HG03469 (cell line): ENCODE data around the gene HSPA12B.

Experiments
- ATAC-seq: cut with Tn5 transposase; IDR thresholded peaks from one replicate; pipeline ENCODE4 v1.9.1; 2021; ENCODE audit warnings: mild to moderate bottlenecking, moderate library complexity, moderate number of reproducible peaks; ENCODE audit not compliant: unreplicated experiment

The HSPA12B gene

DNA sequence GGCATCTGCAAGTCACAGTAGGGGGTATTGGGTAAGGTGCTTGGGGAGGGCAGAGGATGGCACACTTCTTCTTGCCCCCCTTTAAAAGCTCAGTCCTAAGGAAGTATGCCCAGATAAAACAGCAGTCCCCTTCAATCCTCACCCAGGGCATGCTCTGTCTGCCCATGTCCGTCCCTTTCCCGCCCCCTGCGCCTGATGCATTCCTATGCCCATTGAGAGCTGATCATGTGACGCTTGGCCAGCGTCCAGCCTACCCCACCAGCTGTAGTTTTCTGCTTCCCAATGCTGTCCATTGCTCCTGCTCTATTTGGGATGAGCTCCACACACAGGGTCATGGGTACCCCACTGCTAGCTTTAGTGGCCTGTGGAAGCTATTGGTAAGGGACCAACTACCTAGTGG, 28.4 kb upstream of the HSPA12B start:
- ATAC-seq: no peak

DNA sequence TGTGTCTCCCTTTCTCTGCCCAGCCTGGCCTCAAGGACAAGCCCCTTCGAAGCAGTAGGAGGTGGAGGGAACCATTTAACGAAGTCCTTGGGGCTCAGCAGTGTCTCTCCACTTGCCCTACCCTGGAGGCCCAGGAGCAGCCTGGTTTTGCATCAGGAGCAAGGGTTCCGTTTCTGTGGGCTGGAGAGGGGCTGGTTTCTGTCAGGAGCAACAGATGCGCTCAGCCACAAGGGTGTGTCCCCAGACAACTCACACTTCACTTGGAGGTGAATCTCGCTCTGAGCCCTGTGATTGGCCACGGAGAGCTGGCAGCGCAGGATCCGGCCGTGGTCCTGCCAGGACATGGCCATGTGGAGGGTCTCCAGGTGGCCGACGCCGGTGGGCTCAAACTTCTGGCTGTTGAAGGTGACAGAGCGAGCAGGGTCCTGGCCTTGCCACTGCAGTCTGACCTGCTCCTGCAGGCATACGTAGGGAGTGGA, 27.0 kb upstream of the HSPA12B start:
- ATAC-seq: no peak

DNA sequence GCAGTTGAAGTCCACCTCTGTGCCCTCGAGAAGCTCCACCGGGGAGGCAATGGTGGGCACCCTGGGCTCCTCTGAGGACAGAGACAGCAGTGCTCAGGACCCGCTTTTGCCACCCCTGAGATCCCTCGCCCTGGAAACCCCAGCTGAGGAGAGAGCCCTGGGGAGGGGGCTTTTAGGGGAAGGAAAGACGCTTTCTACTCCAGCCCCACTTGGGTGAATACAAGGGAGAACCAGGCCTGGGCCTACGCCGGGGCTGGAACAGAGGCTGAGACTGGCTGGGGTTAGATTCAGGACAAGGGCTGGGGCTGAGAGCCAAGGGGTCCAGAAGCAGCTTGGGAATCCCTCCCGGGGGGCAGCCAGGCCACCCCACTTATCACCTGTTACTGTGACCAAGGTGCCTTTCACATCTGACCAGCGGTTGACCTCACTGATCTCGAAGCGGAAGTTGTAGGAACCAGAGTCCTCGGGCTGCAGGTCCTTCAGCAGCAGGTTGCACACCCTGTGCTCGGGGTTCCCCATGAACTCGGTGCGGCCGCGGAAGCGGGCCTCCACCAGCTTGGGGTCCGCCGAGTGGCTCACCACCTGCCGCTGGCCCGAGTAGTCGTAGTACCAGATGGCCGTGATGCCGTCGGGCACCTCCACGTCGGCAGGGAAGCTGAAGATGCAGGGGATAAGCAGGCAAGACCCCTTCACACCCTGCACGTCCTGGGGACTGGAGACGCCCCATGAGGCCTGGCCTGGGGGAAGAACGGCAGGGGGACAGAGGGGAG, 26.3 kb upstream of the HSPA12B start:
- no peak for ATAC-seq

DNA sequence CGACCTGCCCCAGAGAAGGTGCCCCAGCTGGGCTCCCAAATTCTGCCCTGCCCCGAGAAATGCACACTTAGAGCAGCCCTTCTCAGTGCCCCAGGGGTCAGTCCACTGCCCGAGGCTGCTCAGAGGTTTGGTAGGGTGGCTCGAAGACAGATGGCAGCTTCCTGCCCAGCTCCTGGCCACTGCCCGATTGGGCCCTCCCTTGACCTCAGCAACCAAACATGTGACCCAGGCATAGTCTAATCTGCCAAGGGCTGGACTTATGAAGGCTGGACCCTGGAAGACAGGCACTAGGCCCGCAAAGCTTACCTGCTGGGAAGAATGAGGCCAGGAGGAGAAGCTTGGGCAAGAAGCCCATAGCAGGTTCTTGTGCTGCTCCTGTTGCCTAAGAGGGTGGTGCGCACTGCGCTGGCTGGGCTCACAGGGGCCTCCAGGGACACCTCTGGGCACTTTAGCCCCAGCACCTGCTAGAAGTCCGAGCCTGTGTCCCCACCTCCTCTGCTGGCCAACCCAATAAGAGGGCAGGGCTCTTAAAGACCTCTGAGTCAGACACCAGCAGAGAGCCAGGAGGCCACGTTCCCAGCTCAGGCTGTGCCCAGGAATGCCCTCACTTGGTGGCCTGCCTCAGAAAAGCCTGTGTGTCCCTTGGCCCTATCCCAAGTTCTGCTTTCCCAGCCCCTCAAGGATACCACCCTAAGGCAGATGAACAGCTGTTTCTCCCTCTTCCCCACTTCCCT, 25.5 kb upstream of the HSPA12B start:
- ATAC-seq: no peak

DNA sequence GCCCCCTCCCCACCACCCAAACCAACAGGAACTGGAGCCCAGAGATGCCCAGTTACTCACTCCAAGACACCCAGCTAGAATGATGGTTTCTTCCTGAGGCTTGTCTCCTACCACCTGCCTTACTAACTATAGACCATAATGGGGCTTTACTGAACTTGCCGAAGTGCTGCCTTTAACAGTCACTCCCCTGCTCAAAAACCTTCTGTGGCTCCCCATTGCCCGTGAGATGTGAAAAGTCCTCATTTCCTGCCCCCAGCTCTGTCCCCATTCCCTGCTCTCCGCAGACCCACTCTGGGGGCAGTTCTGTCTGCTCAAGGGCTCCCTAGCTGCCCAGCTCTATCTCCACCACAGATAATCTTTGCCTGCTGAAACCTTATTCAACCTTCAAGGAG, 25.0 kb upstream of the HSPA12B start:
- ATAC-seq: no peak

DNA sequence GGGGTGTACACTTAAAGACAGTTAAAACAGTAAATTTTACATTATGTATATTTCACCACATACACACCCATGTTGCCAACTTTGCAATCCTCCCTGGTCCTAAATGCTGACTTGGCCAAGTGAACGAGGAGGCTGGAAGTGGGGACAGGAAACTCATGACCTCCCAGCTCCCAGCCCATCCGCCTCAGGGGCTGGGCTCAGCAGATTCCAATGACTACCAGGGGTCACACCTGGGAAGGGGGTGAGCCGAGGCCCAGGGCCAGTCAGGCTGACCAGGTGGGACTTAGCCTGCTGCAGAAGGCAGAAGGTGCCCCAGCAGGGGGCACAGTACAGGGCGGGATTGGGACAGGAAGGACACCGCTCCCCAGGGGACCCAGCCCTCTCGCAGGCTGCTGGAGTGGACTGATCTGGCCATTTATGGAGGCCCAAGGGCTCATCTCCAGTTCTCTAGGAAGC, 22.4 kb upstream of the HSPA12B start:
- no peak for ATAC-seq

DNA sequence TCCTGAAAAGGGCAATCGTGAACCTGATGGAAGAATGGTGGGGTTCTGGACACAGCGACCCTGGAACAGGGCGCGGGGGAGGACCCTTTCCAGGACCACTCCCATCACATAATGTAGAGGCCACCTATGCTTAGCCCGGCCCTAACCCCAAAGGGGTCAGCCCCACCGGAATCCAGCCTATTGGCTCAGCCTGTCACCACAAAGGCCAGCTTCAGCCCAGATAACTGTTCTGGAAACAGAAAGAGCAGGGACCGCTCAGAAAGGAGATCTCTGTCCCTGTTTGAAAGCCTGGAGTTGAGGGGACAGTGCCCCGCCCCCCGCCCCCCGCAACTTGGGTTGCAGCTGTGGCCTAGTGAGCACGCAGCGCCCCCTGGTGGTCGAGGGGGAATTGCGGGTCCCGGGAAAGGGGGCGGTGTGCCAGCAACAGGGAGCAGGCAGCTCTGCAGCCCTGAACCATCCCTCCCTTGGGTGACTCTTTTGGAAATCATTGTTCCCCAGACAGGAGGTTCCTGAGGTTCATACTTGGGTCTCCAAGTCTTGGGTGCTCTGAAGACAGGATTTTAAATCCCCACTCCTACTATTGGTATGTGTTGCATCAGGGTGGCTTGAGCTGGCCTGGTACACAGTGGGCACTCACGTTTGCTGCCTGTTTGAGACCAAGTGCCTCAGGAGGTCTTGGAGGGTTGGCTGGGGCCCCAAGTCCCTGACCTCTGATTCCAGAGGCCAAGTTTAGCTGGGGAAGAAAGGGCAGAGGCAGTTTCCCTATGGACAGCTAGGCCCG, 21.6 kb upstream of the HSPA12B start:
- no peak for ATAC-seq

DNA sequence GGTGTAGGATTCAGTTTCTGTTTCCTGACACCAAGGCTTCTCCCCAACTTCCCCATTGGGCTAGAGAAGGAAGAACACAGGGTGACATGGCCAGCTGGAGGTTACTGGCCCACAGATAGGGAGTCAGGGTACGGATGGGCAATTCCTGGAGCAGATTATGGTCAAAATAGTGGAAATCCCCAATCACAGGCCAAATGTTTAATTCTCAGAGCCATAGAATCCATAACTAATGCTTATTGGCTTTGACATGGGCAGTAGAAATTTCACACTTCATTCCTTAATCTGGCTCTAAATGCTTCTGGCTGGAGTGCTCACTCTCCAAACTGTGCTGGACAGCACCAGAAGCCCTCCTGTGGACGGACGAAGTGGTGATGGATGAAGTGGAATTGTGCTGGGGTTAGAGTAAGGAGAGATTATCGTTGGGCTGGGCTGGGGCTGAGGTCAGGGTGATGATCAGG, 21.0 kb upstream of the HSPA12B start:
- no peak for ATAC-seq

DNA sequence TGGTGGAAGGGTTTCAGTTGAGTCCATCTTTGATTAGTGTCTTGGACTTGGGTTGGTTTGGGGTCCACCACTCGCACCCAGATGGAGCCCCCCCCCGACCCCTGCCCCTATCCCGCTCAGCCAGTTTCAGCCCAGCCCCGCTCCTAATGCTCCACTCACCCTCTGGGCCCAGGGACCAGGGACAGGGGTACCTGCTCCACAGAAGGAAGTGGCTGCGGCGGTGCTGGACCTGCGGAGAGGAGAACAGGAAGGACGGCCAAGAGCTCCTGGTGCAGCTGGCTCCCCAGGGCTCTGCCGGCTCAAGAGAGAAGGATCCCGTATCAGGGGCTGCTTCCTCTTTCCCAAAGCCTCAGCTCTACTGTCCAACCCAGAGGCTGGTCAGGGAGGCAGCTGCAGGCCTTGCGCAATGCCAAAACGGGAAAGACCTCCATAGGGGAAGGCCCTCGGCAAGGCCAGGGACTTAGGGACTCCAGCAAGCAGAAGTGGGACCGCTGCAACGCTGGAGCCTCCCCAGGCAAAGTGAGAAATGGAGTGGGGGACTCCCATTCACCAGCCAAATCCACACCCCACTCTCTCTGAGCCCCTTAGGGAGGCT, 20.1 kb upstream of the HSPA12B start, which contains the start of gene SIGLEC1:
Gene SIGLEC1, minus strand, starts transcription at position 322 of the 595 bp plus-strand sequence. CDS start 5,472 bp downstream, outside the sequence.
- no peak for ATAC-seq

DNA sequence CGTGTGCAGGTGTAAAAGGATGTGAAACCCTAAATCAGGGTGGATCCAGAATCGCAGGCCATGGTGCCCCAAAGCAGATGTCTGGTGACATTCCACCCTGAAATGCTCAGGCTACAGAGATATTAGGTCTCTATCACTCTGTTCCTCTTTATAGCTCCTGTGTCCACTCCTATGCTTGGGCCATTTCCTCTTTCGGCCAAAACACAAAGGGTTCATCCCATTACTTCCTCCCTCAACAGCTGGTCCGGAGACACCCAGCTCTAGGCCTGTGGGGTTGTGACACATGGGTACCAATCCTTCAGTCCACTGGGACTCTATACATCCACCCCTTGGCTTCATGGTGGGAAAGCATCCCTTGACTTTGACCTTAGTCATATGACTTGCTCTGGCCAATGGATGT, 18.4 kb upstream of the HSPA12B start:
- ATAC-seq: no peak

DNA sequence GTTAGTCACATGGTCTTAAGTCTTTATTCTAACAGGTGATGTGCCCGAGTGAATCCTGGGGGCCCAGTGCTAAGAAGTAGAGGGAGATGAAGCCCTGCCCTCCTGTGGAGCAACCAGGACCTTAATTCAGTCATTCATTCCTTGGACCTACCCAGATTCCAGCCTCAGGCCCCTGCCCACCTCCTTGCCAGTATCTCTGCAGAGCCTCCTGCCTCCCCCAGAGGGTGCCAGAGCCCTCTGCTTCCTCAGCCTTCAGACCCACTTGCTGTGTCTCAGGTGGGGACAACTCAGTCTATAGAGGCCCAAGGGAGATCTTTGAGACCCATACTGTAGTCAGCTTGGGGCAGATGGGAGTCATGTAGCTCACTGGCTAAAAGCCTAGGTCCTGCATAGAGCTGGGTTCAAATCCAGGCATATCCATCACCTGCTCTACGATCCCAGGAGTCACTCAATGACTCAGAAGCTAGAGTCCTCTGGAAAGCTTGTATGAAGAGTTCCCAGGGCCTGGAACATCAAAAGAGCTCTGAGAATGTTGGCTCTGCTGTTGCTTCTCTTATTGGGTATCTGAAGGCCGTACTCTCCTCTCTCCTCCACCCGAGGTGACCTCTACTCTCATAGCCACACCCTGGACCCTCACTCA, 16.2 kb upstream of the HSPA12B start:
- no peak for ATAC-seq

DNA sequence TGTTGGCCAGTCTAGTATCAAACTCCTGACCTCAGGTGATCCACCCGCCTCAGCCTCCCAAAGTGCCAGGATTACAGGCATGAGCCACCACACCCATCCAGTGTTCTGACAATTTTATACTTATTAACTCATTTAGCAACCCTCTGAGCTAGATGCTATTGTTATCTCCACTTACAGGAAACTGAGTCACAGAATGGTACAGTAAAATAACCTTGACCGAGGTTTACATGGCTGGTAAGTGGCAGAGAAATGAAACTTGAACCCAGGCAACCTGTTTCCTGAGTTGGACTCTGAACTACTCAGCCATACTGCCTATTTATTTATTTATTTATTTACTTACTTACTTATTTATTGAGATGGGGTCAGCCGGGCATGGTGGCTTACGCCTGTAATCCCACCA, 13.4 kb upstream of the HSPA12B start:
- no peak for ATAC-seq

DNA sequence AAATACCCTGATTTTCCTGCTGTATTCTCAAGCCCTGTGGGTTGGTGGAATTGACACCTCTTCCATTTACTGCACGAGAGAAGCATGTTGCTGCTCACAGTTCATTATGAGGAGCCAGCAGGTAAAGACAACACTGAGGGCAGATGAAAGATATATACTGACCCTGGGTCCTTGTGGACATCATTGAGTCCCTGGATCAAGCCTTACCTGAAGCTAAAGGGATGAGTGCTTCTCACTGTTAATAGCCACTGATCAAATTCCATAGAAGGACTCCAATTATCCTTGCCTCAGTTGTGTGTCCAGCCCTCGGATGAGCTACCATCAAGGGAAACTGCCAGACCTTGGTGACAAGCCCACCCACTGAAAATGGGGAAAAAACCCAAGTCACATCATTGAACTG, 12.4 kb upstream of the HSPA12B start:
- ATAC-seq: no peak

DNA sequence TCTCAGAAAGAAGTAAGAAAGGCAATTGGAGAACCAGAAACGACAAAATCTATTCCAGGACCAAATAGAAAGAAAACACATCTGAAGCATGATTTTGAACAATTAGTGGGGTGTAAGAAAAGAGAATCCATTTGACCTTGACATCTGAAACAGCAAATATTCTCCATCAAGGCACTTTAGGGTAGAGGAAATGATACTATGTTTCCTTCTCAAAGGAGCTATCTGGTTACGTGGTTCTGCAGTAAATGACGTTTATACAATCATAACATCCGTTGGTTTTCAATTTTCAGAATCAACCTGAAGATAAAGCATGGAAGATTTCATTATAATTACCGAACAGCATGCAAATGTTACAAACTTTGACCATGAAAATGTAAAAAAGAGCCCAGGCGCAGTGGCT, 11.9 kb upstream of the HSPA12B start:
- ATAC-seq: no peak

DNA sequence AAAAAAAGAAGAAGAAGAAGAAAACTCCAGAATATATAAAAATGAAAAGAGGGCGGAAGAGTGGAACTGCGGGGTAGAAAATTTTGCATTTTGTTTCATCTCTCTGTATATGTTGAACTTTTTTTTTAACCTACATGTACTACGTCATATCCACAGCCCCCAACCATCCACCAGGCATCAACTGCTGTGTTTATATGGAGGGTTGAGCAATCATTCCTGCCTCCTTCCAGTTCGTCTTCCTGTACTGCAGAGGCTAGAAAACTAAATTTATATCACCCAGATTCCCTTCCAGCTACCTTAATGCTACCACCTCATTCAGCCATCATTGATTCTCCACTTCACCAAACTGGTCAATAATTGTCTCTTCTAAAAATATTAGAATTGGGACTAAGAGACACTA, 10.6 kb upstream of the HSPA12B start:
- no peak for ATAC-seq

DNA sequence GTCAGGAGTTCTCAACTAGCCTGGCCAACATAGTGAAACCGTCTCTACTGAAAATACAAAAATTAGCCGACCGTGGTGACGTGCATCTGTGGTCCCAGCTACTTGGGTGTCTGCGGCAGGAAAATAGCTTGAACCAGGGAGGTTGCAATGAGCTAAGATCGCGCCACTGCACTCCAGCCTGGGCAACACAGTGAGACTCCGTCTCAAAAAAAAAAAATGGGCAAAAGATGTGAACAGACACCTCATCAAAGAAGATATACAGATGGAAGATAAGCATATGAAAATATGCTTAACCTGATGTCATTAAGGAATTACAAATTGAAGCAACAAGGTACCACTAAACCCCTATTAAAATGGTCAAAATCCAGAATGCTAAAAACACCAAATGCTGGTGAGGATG, 9.2 kb upstream of the HSPA12B start:
- no peak for ATAC-seq

DNA sequence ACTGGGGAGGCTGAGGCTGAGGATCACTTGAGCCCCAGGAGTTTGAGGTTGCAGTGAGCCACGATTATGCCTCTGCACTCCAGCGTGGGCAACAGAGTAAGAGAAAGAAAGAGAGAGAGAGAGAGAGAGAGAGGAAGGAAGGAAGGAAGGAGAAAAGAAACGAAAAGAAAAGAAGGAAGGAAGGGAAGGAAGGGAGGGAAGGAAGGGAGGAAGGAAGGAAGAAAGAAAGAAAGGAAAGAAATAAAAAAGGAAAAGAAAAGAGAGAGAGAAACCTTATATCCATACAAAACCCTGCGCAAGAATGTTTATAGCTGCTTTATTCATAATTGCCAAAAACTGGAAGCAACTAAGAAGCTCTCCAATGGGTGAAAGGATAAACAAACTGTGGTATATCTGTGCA, 8.1 kb upstream of the HSPA12B start:
- ATAC-seq: no peak

DNA sequence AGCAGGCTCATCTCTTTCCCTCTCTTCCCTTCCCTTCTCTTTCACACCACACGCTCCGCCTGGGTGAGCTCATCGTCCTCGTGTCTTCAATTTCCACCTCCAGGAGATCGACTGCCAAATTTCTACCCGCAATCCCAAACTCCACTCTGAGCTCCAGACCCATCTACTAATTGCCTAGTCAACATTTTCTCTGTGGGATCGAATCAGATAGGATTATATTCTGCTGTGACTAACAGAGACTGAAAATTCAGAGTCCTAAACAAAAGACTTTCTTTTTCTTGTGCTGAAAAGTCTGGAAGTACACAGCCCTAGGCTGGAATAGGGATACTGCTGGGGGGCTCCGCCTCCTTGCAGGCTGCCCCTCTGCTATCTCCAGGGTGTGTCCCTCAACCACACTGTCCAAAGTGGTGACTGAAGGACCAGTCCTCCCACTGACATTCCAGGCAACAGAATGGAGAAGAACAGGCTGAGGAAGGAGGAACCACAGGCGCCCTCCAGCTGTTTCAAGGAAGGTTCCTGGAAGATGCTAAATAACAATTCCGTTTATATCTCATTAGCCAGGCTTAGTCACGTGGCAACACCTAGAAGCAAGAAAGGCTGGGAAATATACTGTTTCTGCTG, 5.0 kb upstream of the HSPA12B start:
- no peak for ATAC-seq

DNA sequence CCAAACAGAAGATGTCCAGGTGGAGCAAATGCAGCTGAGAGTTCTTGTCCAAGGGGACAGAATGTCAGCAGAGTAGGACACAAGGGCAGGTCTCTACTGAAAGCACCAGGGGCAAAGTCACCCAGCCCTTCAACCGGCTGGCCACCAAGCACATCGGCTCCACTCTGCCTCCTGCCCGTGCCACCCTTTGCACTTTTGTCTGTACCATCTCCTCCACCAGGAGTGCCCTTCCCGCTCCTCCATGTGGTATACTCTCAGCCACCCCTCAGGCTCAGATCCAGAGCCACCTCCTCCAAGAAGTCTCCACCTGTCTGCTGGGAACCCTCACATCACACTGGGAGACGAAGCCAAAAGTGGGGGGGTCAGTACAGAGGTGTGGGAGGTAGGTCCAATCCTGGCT, 4.1 kb upstream of the HSPA12B start:
- no peak for ATAC-seq

DNA sequence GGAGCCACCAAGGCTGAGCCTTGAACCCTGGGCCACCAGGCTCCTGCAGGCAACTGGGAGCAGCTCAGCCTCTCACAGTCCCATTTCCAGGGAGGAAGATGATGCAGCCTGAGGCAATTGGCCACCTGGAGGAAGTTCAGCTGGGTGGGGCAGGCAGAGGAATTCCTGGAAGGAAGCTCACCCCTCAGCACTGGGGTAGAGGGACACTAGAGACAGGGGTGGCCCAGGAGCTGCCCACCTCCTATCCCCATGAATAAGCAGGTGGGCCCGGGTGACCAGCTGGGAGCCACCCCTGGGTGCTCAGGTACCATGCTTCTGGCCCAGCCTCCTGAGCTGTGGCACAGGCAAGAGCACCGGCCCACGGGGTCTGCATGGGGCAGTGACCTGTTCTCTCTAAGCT, 3.6 kb upstream of the HSPA12B start:
- ATAC-seq: no peak
